MG63 (cell line): Measurements from ENCODE around the gene GSE1. TPM values are rescaled to one million over a fixed set of nuclear protein-coding genes. Genes with fewer than 3 reads are reported as not detected.

ENCODE experiments used
- DNase-seq: peaks from one replicate; pipeline ENCODE4 v3.0.0-alpha.2; 2020
- H3K27me3 ChIP-seq: fragments of 250-450 bp; sonication (Bioruptor Pico); 2 replicates; pipeline ENCODE4 v1.5.1; 2020; ENCODE audit warnings: mild to moderate bottlenecking, moderate library complexity
- H3K36me3 ChIP-seq: fragments of 250-450 bp; sonication (Bioruptor Pico); 2 replicates; pipeline ENCODE4 v1.5.1; 2020; ENCODE audit warnings: mild to moderate bottlenecking, moderate library complexity
- H3K4me3 ChIP-seq: fragments of 250-450 bp; sonication (Bioruptor Pico); 2 replicates; pipeline ENCODE4 v1.5.1; 2020; ENCODE audit warnings: mild to moderate bottlenecking, moderate library complexity
- H3K9me3 ChIP-seq: fragments of 250-450 bp; sonication (Bioruptor Pico); 2 replicates; pipeline ENCODE4 v1.5.1; 2020; ENCODE audit warnings: mild to moderate bottlenecking, moderate library complexity
- total RNA-seq: library from RNA; depleted of rRNA; stranded (reverse); fragments of >200 nt; shearing (Covaris generic); gene quantifications from 2 replicates; pipeline ENCODE4 v1.2.3, GENCODE V29; 2014; ENCODE audit warnings: low replicate concordance

GSE1 gene
- total RNA-seq, 1 experiment from 2014 or later: 19.1 TPM

DNA sequence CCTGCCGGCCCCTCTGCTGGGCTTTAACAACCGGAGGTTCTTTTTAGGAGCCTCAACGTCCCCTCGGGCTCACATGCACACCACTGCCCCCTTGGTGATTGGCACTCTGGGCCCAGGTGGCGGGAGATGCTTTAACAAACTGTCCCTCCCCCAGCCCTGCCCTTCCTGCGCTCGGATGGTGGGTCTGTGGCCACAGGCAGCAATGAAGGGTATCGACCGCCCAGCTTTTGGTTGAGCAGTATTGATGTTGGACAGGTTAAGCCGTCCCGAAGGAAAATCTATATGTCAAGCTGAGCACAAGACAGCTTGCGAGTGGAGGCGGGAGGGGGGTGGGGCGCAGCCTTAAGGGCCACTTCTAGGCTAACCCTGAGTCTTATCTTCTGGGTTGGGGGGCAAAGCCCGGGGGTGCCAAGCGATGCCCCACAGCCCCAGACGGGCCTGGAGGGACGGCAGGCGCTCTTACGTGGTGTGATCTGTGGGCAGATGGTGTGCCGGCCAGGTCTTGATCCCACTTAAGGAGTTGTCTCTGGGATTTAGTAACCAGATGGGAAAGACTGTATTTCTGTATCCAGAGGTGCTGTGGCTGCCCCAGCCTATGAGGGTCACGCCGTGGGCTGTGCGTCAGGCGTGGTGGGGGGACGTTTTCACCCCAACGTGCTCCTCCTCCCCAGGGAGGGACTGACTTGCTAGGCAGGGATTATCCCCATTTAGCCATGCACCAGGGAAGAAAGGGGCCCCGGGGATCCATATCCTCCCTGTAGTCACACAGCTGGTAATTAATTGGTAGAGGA lies 6.2 kb downstream of the GSE1 start:
- H3K4me3 ChIP-seq: no peak overlapping the region
- H3K27me3 ChIP-seq: no peaks in the 10 kb centered on the region
- H3K36me3 ChIP-seq: peaks cover 6% of the 10 kb centered on the region
- H3K9me3 ChIP-seq: no peaks in the 10 kb centered on the region
- DNase-seq: no peak

DNA sequence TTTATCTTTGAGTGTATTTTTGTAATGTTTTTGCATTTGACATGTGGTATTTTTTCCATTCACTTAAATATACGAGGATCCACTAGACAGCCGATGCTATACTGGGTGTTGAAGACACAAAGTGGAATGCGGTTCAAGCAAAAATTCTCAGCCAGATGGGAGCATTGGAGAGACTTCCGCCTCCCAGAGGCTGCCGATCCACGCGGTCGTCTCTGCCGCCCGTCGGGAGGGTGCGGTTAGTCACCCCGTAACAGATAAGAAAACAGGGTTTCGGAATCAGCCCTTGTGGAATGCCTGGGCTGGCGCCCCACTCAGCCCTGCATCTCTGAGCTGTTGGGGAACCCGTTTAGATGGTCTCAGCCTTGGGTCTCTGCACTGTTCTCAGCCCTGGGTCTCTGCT lies 7.3 kb downstream of the GSE1 start:
- H3K36me3 ChIP-seq: peaks cover 2% of the 10 kb centered on the region; the same call in 1 of the 2 replicates
- H3K4me3 ChIP-seq: no peak overlapping the region
- no peak for DNase-seq
- H3K9me3 ChIP-seq: no peaks in the 10 kb centered on the region
- H3K27me3 ChIP-seq: no peaks in the 10 kb centered on the region

DNA sequence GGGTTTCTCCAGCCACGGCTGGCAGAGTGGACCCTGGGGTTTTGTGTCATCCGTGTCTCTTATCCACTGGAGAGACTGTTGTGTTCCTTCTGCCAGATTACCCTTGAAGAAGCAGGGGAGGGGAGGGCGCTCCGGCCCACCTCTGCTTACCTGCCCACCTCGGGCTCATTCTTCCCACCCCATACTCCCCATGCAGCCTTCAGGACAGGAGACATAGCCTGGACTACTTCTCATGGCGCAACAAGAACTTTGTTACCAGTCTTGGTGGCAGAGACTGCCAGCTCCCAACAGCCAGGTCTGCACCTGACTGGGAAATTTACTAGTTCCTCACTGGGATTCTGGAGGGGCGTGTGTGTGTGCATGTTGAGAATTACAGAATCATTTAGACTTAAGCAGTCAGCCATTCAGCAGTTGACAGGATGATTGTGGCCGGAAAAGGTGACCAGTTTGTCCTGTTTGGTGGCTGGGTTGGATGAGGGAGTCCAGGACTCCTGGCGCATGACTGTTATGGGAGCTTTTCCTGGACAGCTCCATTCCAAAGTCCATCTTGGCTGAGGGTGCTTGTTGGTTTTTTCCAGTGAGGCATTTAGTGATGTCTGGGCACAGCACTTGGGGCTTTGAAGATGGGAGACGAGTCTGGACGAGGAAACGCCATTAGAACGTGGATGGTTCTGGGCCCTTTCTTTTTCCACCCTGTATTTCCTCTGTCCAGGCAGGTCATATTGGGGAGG lies 8.7 kb downstream of the GSE1 start:
- Histone ChIP-seq H3K4me3 (no peak overlapping the region), H3K36me3 (peaks cover 2% of the 10 kb centered on the region; the same call in 1 of the 2 replicates), H3K9me3 (no peaks in the 10 kb centered on the region), H3K27me3 (no peaks in the 10 kb centered on the region)
- DNase-seq: no peak

DNA sequence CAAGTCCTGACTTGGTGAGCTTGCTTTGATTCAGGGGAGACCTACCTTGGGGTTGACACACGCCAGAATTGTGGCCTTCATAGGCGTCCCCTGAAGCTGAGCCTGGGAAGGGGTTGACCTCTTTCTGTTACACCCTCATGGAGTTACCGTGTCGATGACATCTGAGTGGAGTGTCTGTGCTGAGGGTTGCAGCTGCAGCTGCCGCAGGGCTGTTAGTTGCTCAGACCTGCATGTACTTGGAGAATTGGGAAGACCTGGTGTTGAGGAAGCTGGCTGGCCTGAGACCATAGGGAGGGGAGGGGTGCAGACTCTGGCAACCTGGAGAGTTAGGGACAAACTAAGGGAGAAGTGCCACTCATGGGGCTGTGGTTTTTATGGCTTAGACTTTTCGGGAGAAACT lies 9.6 kb downstream of the GSE1 start:
- Histone ChIP-seq H3K9me3 (no peaks in the 10 kb centered on the region), H3K27me3 (no peaks in the 10 kb centered on the region), H3K36me3 (peaks cover 3% of the 10 kb centered on the region), H3K4me3 (no peak overlapping the region)
- DNase-seq: no peak

DNA sequence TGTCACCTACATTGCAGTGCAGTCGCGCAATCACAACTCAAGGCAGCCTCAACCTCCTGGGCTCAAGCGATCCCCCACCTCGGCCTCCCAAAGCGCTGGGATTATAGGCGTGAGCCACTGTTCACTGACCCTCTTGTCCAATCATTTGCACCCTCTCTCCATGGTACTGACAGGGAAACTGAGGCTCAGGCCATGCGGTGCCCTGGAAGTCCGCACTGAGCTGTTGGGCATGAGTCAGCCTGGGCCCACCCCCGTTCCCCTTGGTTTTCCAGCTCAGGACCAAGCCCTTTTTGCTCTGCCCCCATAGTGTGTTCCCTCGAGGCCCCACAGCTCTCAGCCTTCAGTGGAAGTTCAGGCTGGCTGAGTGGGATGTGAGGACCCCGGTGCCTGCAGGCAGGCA lies 10.1 kb downstream of the GSE1 start:
- Histone ChIP-seq H3K27me3 (no peaks in the 10 kb centered on the region), H3K36me3 (peaks cover 6% of the 10 kb centered on the region), H3K9me3 (no peaks in the 10 kb centered on the region), H3K4me3 (no peak overlapping the region)
- DNase-seq: no peak

DNA sequence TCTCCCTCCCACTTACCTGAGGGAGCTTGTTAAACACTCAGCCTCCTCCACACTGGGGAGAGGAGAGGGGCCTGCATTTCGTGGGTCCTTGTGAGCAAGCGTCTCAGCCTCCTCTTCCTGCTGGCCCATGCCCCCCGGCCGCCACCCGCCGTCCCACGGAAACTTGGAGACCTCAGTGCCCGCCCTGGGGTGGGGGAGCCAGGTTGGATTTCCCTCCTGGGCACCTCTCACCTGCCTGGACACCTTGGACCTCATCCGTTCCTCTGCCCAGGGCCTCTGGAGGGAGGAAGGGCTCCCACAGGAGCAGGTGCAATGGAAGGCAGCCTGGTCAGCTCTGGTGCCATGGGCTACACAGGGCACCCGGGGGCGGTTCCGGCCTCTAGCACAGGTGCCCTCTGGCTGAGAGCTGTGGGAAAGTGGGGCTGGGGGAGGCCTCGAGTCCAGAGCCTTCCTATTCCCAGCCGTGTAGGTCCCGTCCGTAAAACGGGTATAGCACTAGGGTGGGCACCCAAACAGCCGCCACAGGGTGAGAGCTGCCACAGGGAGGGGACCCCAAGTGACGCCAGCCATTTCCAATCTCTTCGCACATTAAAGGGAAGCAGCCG lies 11.0 kb downstream of the GSE1 start:
- Histone ChIP-seq H3K27me3 (no peaks in the 10 kb centered on the region), H3K4me3 (no peak overlapping the region), H3K9me3 (no peaks in the 10 kb centered on the region), H3K36me3 (peaks cover 15% of the 10 kb centered on the region)
- DNase-seq: no peak

DNA sequence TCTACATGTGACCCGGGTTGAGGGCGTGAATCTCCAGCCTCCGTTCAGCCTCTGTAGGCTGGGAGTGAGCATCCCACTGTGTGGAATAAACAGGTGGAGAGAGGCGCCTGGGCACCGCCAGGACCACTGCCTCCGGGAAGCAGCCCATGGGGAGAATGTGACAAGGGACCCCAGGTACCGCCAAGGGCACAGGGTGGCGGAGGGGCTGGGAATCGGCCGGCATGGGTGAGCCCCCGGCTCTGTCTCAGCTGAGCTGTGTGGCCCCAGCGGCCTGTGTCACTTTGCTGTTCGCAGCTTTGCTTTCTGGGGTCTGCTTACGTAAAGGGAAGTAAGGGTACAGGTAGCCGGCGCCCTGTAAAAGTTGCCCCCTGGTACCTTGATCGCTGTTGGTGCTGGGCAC lies 11.5 kb downstream of the GSE1 start:
- Histone ChIP-seq H3K4me3 (no peak overlapping the region), H3K9me3 (peaks cover under 1% of the 10 kb centered on the region; the same call in 1 of the 2 replicates), H3K36me3 (peaks cover 20% of the 10 kb centered on the region), H3K27me3 (no peaks in the 10 kb centered on the region)
- DNase-seq: no peak

DNA sequence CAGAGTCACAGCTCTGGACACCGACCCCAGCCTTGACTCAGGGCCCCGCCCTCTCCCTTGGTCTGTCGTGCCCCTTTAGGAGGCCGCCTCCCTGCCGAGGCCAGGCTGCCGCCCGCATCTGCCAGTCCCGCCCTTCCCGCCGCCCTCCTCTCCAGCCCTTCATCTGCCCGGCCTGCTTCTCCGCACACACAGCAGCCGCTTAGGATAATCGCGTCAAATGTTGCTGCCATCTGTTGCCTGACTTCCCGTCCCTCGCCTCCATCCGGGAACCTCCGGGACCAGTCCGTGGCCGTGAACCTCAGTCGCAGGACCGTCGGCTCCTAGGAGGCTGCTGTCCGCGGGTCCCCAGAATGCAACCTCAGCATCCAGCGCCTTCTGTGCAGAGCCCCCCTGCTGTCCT lies 11.9 kb downstream of the GSE1 start:
- H3K36me3 ChIP-seq: peaks cover 21% of the 10 kb centered on the region
- DNase-seq: no peak
- no peaks in the 10 kb centered on the region for H3K27me3 ChIP-seq
- H3K9me3 ChIP-seq: peaks cover 2% of the 10 kb centered on the region; the same call in 1 of the 2 replicates
- no peak overlapping the region for H3K4me3 ChIP-seq

DNA sequence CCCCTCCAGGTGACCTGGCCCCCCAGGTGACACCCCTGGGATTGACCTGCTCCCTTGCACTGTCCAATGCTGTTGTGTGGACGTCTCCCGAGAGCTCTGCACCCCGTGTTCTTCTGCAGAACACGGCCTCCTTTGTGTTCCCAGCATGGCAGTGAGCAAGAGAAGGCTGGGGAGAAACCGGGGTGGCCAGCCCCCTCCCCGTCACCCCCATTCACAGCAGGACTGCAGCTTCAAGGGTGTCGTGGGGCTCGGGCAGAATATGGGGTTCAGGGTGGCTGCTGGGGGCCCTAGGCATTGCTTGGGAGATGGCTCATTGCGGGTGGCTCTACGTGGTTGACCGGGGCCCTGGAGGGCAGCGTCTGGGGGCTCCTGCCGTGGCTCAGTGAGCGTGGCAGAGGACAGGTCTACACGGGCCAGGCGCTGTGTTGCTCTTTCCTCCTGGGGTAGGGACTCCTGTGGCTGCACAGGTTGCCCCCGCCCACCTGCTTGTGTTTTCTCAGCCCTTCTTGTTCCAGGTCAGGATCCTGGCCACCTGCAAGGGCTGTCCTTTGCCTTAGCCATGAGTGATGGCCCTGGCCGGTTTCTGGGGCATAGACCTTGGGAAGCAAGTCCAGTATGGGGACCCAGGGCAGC lies 12.5 kb downstream of the GSE1 start:
- Histone ChIP-seq H3K4me3 (no peak overlapping the region), H3K36me3 (peaks cover 21% of the 10 kb centered on the region), H3K27me3 (no peaks in the 10 kb centered on the region), H3K9me3 (peaks cover 2% of the 10 kb centered on the region; the same call in 1 of the 2 replicates)
- no peak for DNase-seq

DNA sequence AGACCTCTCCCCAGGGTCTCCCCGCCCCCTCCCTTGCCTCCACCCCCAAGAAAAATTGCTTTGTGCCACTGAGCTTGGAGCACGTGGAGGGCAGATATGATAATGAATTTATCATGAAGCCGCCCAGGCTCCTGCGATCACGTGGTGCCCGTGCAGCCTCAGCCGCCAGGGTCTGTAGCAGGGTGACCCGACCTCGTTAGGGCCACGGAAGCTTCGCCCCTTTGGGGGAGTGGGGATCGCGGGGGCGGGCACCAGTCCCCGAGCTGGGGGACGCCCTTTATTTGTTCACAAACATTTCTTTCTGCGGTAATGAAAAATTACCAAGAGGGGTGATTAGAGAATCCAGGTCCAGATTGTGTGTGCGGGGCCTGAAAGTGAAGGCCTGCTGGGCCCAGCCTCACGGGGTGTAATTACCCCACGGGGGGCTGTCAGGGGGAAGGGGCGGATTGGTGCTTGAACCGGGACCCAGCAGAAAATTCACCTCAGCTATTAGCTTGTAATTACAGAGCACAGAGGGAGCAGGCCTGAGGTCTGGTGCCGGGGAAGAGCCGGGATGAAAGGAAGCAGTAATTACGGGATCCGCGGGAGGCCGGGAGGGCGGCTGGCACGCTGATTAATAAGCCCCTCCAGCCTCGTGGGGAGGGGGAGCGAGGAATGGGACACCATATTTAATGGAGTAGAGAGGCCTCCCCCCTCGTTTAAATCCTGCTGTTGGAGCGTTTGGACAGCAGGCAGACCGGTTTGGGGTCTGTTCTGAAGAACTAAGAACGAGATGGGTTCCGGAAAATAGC lies 13.3 kb downstream of the GSE1 start:
- DNase-seq: no peak
- Histone ChIP-seq H3K9me3 (peaks cover 2% of the 10 kb centered on the region; the same call in 1 of the 2 replicates), H3K36me3 (peaks cover 21% of the 10 kb centered on the region), H3K4me3 (no peak overlapping the region), H3K27me3 (no peaks in the 10 kb centered on the region)

DNA sequence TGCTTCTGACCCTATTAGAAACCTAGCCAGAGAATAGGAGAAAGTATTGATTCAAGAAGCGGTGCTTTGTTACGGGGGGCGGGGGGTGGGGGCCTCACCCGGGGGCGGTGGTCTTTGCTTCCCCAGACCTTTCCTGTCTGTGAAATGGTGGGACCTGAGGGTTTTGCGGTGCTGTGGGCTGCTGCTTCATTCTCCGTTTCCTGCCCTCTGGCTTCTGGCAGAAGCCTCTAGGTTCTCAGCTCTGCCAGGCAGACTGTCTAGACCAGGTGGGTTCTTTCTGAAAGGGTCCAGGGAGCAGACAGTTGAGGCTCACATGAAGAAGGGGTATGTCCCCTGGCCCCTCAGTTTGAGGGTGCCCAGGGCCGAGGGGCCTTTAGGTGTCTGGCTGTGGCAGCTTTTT lies 14.0 kb downstream of the GSE1 start:
- peaks cover 2% of the 10 kb centered on the region; the same call in 1 of the 2 replicates for H3K9me3 ChIP-seq
- no peak overlapping the region for H3K4me3 ChIP-seq
- no peaks in the 10 kb centered on the region for H3K27me3 ChIP-seq
- H3K36me3 ChIP-seq: peaks cover 21% of the 10 kb centered on the region
- DNase-seq: no peak

DNA sequence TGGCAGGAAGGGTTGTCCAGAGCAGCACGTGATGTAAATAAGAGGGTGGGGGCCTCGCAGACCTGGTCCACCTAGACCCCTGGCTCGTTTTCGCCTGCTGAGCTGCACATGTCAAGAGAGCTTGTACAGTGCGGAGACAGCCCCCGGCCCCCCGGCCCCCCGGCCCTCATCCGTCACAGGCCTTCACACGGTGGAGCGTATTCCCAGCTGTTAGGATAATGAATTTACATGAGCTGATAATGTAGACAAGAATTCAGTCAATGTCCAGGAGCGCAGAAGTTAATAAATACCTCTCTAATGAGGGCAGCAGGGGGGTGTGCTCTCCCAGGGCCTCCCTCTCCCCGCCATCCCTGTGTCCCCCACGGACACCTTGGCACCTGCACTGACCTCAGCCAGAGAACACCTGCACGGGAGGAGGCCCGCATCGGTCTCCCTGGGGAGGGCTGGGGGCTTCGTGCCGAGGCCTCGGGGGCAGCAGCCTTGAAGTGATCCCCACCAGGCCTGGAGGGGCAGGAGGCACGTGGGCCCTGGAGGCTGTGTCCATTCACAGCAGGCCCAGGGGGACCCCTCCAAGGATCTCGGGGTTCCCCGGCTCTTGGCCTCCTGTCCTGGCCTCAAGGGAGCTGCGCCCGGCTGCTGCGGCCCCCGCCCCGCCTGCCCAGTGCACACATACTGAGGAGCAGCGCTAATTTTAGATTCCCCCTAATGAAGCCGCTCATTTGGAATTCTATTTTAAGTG lies 14.6 kb downstream of the GSE1 start:
- no peak for DNase-seq
- no peak overlapping the region for H3K4me3 ChIP-seq
- peaks cover 21% of the 10 kb centered on the region for H3K36me3 ChIP-seq

DNA sequence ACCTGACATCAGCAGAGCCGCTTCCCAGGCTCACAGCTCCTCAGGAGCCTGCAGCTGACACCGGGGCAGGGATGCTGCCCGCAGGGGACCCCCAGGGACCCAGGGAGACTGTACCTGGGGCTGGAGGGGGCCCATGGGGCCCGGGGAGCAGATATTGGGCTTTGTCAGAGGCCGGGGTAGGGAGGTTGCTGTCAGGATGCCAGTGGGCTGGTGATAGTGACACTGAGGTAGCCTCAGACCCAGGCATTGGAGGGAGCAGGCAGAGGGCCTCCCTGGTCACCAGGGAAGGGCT lies 15.1 kb downstream of the GSE1 start:
- DNase-seq: no peak
- H3K9me3 ChIP-seq: peaks cover 2% of the 10 kb centered on the region; the same call in 1 of the 2 replicates

More for the DNA sequence above, 14.6 kb downstream of the GSE1 start:
- H3K9me3 ChIP-seq: peaks cover 2% of the 10 kb centered on the region; the same call in 1 of the 2 replicates
- no peaks in the 10 kb centered on the region for H3K27me3 ChIP-seq

DNA sequence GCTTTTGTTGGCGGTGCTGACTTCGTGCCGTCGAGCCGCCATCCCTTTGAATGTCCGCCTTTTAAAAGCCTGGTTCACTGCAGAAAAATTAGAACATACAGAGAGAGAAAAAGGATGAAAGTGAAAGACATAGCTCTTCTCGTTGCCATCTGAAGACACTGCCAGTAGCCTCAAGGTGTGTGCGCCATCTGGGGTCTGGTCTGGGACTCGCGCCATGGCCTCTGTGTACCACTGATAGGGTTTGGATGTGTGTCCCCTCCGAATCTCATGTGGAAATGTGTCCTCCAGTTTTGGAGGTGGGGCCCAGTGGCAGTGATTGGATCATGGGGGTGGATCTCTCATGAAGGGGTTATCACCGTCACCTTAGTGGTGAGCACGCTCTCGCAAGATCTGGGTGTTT lies 15.5 kb downstream of the GSE1 start:
- H3K9me3 ChIP-seq: peaks cover 2% of the 10 kb centered on the region; the same call in 1 of the 2 replicates
- H3K36me3 ChIP-seq: peaks cover 21% of the 10 kb centered on the region
- no peak overlapping the region for H3K4me3 ChIP-seq
- H3K27me3 ChIP-seq: no peaks in the 10 kb centered on the region
- no peak for DNase-seq

More for the DNA sequence above, 15.1 kb downstream of the GSE1 start:
- no peak overlapping the region for H3K4me3 ChIP-seq
- H3K27me3 ChIP-seq: no peaks in the 10 kb centered on the region
- H3K36me3 ChIP-seq: peaks cover 21% of the 10 kb centered on the region

DNA sequence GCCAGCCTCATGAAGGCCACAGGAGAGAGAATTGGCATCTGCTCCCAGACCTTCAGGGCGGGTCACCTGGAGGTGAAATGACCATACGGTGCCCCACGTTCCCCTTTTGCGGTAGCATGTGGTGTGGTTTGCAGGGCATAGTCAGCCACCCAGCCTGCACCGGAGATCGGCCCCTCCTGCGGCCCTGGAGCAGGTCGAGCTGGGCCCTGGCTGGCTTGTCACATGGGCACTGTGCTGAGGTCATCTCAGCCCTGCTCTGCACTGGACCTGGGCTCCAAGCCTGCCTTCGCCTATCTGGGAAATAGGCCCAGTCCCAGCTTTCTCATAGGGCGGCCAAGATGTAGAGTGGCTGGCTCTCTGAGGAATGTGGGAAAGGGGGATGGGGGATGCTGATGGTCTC lies 16.2 kb downstream of the GSE1 start:
- Histone ChIP-seq H3K4me3 (no peak overlapping the region), H3K36me3 (peaks cover 21% of the 10 kb centered on the region), H3K27me3 (no peaks in the 10 kb centered on the region), H3K9me3 (peaks cover 2% of the 10 kb centered on the region; the same call in 1 of the 2 replicates)
- no peak for DNase-seq

DNA sequence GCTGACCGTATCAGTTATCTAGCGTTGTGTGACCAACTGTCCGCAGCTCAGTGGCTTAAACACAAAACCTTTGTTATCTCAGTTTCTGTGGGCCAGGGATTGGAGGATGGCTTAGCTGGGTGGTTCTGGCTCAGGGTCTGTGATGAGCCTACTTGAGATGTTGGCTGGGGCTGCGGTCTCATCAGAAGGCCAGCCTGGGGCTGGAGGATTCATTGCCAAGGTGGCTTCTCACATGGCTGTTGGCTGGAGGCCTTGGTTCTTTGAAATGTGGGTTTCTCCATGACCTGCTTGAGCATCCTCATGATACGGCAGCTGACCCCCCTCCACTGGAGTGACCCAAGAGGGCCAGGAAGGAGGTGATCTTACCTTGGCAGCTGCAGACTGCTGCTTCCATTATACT lies 16.7 kb downstream of the GSE1 start:
- Histone ChIP-seq H3K36me3 (peaks cover 21% of the 10 kb centered on the region), H3K4me3 (no peak overlapping the region), H3K9me3 (peaks cover 2% of the 10 kb centered on the region; the same call in 1 of the 2 replicates), H3K27me3 (no peaks in the 10 kb centered on the region)
- DNase-seq: no peak
